ENCODE measurements around the gene PARD3B.

PARD3B gene

GRCh38 chr2:205640716-205641115 is 1095.4 kb downstream of the PARD3B start:
- no peak for TF ChIP-seq CTCF (IDR thresholded peaks at IDR 0.05; ENCODE audit: unreplicated experiment in 3 of 3)
- H3K27ac Mint-ChIP-seq = no peak overlapping the region
- H3K4me1 Mint-ChIP-seq = peaks cover 26% of the 10 kb centered on the region
- H3K9me3 Mint-ChIP-seq = peaks cover 6% of the 10 kb centered on the region
- H3K27me3 Mint-ChIP-seq (ENCODE audit: low read depth) = no peaks in the 10 kb centered on the region
- H3K36me3 Mint-ChIP-seq (ENCODE audit: low read depth) = no peaks in the 10 kb centered on the region
- H3K4me3 Mint-ChIP-seq = no peak overlapping the region

GRCh38 chr2:205642599-205643356 is 1097.5 kb downstream of the PARD3B start:
- TF ChIP-seq CTCF (IDR thresholded peaks at IDR 0.05; ENCODE audit: unreplicated experiment in 3 of 3) = no peak
- Mint-ChIP-seq H3K4me3 (no peak overlapping the region), H3K9me3 (peaks cover 6% of the 10 kb centered on the region), H3K27ac (peak overlapping the region in 2 of 3 experiments; percentile 15 to 23), H3K27me3 (ENCODE audit: low read depth) (peaks cover 7% of the 10 kb centered on the region), H3K36me3 (ENCODE audit: low read depth) (no peaks in the 10 kb centered on the region), H3K4me1 (peaks cover 30% of the 10 kb centered on the region)

- Mint-ChIP-seq H3K36me3 (ENCODE audit: low read depth) (no peaks in the 10 kb centered on the region), H3K4me3 (peak overlapping the region in 1 of 3 experiments; percentile 28), H3K27me3 (ENCODE audit: low read depth) (peaks cover 8% of the 10 kb centered on the region), H3K4me1 (peaks cover 31% of the 10 kb centered on the region), H3K9me3 (peaks cover 6% of the 10 kb centered on the region), H3K27ac (peak overlapping the region; percentile 15 to 20 (median 15))
- TF ChIP-seq CTCF (IDR thresholded peaks at IDR 0.05; ENCODE audit: unreplicated experiment in 3 of 3) = no peak
Observed at GRCh38 chr2:205643391-205643885, 1098.2 kb downstream of the PARD3B start.

DNA sequence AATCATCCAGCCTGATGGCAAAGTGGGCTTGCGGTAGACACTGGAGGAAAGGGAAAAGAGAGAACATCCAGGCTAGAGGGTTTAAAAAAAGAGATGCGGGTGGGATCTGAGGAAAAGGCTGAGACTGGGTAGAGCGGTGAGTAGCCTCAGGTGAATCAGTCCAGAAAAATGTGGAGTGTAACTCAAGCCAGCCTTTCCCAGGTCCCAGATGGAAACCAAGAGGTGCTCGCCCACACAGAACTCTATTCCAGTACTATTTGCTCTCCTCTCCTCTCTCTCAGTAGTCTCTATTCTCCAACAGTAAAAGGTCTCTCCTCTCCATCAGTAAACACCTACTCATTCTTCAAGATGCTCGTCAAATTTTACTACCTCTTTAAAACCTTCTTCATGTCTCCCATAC is 1098.7 kb downstream of the PARD3B start:
- H3K36me3 Mint-ChIP-seq (ENCODE audit: low read depth) = no peaks in the 10 kb centered on the region
- peak overlapping the region in 2 of 3 experiments; percentile 15 to 20 for H3K27ac Mint-ChIP-seq
- no peak for TF ChIP-seq CTCF (IDR thresholded peaks at IDR 0.05; ENCODE audit: unreplicated experiment in 3 of 3)
- H3K4me1 Mint-ChIP-seq = peaks cover 31% of the 10 kb centered on the region
- no peak overlapping the region for H3K4me3 Mint-ChIP-seq
- H3K27me3 Mint-ChIP-seq (ENCODE audit: low read depth) = peaks cover 8% of the 10 kb centered on the region
- peaks cover 6% of the 10 kb centered on the region for H3K9me3 Mint-ChIP-seq

GRCh38 chr2:205646680-205647079 is 1101.4 kb downstream of the PARD3B start:
- no peak for TF ChIP-seq CTCF (IDR thresholded peaks at IDR 0.05; ENCODE audit: unreplicated experiment in 3 of 3)
- Mint-ChIP-seq H3K4me3 (no peak overlapping the region), H3K27ac (no peak overlapping the region), H3K4me1 (peaks cover 31% of the 10 kb centered on the region), H3K27me3 (ENCODE audit: low read depth) (peaks cover 18% of the 10 kb centered on the region), H3K9me3 (no peaks in the 10 kb centered on the region), H3K36me3 (ENCODE audit: low read depth) (no peaks in the 10 kb centered on the region)

GRCh38 chr2:205650450-205650849 is 1105.2 kb downstream of the PARD3B start:
- no peak overlapping the region for H3K4me3 Mint-ChIP-seq
- H3K9me3 Mint-ChIP-seq = no peaks in the 10 kb centered on the region
- peaks cover 10% of the 10 kb centered on the region for H3K4me1 Mint-ChIP-seq
- TF ChIP-seq CTCF (IDR thresholded peaks at IDR 0.05; ENCODE audit: unreplicated experiment in 3 of 3) = no peak
- peaks cover 27% of the 10 kb centered on the region for H3K27me3 Mint-ChIP-seq (ENCODE audit: low read depth)
- no peaks in the 10 kb centered on the region for H3K36me3 Mint-ChIP-seq (ENCODE audit: low read depth)
- no peak overlapping the region for H3K27ac Mint-ChIP-seq

All from nephron (organoid).